ES-I3 (cell line): ENCODE data around the gene LMO3.

ENCODE experiments used
- H3K36me3 ChIP-seq: 2 replicates; pipeline ENCODE4 v1.6.1; 2013; ENCODE audit warnings: mild to moderate bottlenecking, low read length, control low read depth, moderate library complexity; ENCODE audit not compliant: insufficient read depth
- H3K4me1 ChIP-seq: 2 replicates; pipeline ENCODE4 v1.6.1; 2013; ENCODE audit warnings: mild to moderate bottlenecking, control low read depth, low read length; ENCODE audit not compliant: insufficient read depth
- H3K9ac ChIP-seq: 2 replicates; pipeline ENCODE4 v1.6.1; 2013; ENCODE audit warnings: low read depth, mild to moderate bottlenecking, low read length, moderate library complexity
- H3K9me3 ChIP-seq: 2 replicates; pipeline ENCODE4 v1.6.1; 2013; ENCODE audit warnings: mild to moderate bottlenecking, low read length, moderate library complexity; ENCODE audit not compliant: control insufficient read depth, insufficient read depth

LMO3 gene

GRCh38 chr12:16606117-16606200 lies at the start of gene LMO3:
LMO3 (minus strand) TSS chr12:16606162; CDS start chr12:16600860, 5,302 bp downstream.
- peak within 1 kb of the TSS; percentile 59 for H3K9ac ChIP-seq

GRCh38 chr12:16636435-16637055 lies 30.6 kb upstream of the LMO3 start:
- H3K4me1 ChIP-seq: no peaks in the 10 kb centered on the region
- H3K36me3 ChIP-seq: no peaks in the 10 kb centered on the region
- H3K9ac ChIP-seq: no peak overlapping the region
- no peaks in the 10 kb centered on the region for H3K9me3 ChIP-seq

More at GRCh38 chr12:16606117-16606200, at the start of gene LMO3:
- Histone ChIP-seq H3K9me3 (no peaks in the 10 kb centered on the region), H3K36me3 (no peaks in the 10 kb centered on the region), H3K4me1 (peaks cover 44% of the 10 kb centered on the region)

GRCh38 chr12:16634786-16635185 lies 28.8 kb upstream of the LMO3 start:
- Histone ChIP-seq H3K9me3 (no peaks in the 10 kb centered on the region), H3K4me1 (no peaks in the 10 kb centered on the region), H3K36me3 (no peaks in the 10 kb centered on the region), H3K9ac (no peak overlapping the region)

GRCh38 chr12:16626991-16627390 lies 21.0 kb upstream of the LMO3 start:
- Histone ChIP-seq H3K9me3 (no peaks in the 10 kb centered on the region), H3K9ac (no peak overlapping the region), H3K4me1 (peaks cover 3% of the 10 kb centered on the region; the same call in 1 of the 2 replicates), H3K36me3 (no peaks in the 10 kb centered on the region)

GRCh38 chr12:16622338-16622737 lies 16.4 kb upstream of the LMO3 start:
- H3K36me3 ChIP-seq: no peaks in the 10 kb centered on the region
- H3K4me1 ChIP-seq: peaks cover 4% of the 10 kb centered on the region; the same call in 1 of the 2 replicates
- no peak overlapping the region for H3K9ac ChIP-seq
- H3K9me3 ChIP-seq: no peaks in the 10 kb centered on the region

- Histone ChIP-seq H3K9ac (no peak overlapping the region), H3K36me3 (no peaks in the 10 kb centered on the region), H3K9me3 (no peaks in the 10 kb centered on the region), H3K4me1 (peaks cover 4% of the 10 kb centered on the region; the same call in 1 of the 2 replicates)
Measured at GRCh38 chr12:16619537-16619936, 13.6 kb upstream of the LMO3 start.

GRCh38 chr12:16618256-16618655 lies 12.3 kb upstream of the LMO3 start:
- H3K9ac ChIP-seq: no peak overlapping the region
- H3K9me3 ChIP-seq: no peaks in the 10 kb centered on the region
- peaks cover 4% of the 10 kb centered on the region; the same call in 1 of the 2 replicates for H3K4me1 ChIP-seq
- H3K36me3 ChIP-seq: no peaks in the 10 kb centered on the region

GRCh38 chr12:16613199-16613598 lies 7.2 kb upstream of the LMO3 start:
- peaks cover 36% of the 10 kb centered on the region for H3K4me1 ChIP-seq
- no peaks in the 10 kb centered on the region for H3K36me3 ChIP-seq

GRCh38 chr12:16612647-16613046 lies 6.7 kb upstream of the LMO3 start:
- H3K9me3 ChIP-seq: no peaks in the 10 kb centered on the region
- H3K4me1 ChIP-seq: peaks cover 41% of the 10 kb centered on the region
- no peak overlapping the region for H3K9ac ChIP-seq
- no peaks in the 10 kb centered on the region for H3K36me3 ChIP-seq

More at GRCh38 chr12:16613199-16613598, 7.2 kb upstream of the LMO3 start:
- Histone ChIP-seq H3K9me3 (no peaks in the 10 kb centered on the region), H3K9ac (no peak overlapping the region)

GRCh38 chr12:16611146-16611545 lies 5.2 kb upstream of the LMO3 start:
- peaks cover 46% of the 10 kb centered on the region for H3K4me1 ChIP-seq
- no peak overlapping the region for H3K9ac ChIP-seq
- no peaks in the 10 kb centered on the region for H3K36me3 ChIP-seq
- no peaks in the 10 kb centered on the region for H3K9me3 ChIP-seq

GRCh38 chr12:16610743-16611142 lies 4.8 kb upstream of the LMO3 start:
- Histone ChIP-seq H3K4me1 (peaks cover 46% of the 10 kb centered on the region), H3K9ac (no peak overlapping the region), H3K36me3 (no peaks in the 10 kb centered on the region), H3K9me3 (no peaks in the 10 kb centered on the region)

GRCh38 chr12:16610001-16610585 lies 4.1 kb upstream of the LMO3 start:
- Histone ChIP-seq H3K4me1 (peaks cover 46% of the 10 kb centered on the region), H3K36me3 (no peaks in the 10 kb centered on the region), H3K9ac (no peak overlapping the region)

GRCh38 chr12:16608946-16609539 lies 3.1 kb upstream of the LMO3 start:
- no peaks in the 10 kb centered on the region for H3K9me3 ChIP-seq
- peaks cover 53% of the 10 kb centered on the region for H3K4me1 ChIP-seq
- H3K9ac ChIP-seq: no peak overlapping the region
- H3K36me3 ChIP-seq: no peaks in the 10 kb centered on the region

More at GRCh38 chr12:16610001-16610585, 4.1 kb upstream of the LMO3 start:
- H3K9me3 ChIP-seq: no peaks in the 10 kb centered on the region

- no peaks in the 10 kb centered on the region for H3K36me3 ChIP-seq
- no peaks in the 10 kb centered on the region for H3K9me3 ChIP-seq
- H3K9ac ChIP-seq: no peak overlapping the region
- peaks cover 57% of the 10 kb centered on the region for H3K4me1 ChIP-seq
Measured at GRCh38 chr12:16607906-16608775, 2.2 kb upstream of the LMO3 start.

- Histone ChIP-seq H3K4me1 (peaks cover 53% of the 10 kb centered on the region), H3K36me3 (no peaks in the 10 kb centered on the region), H3K9me3 (no peaks in the 10 kb centered on the region), H3K9ac (peak overlapping the region; percentile 59)
Measured at GRCh38 chr12:16606991-16607390, 1.0 kb upstream of the LMO3 start.
